Effector memory CD4-positive, alpha-beta T cell (primary cell): ENCODE data around the gene CAPN15.

Experiments used
- DNase-seq, 3 donors: peaks; one replicate each; pipeline ENCODE4 v3.0.0-alpha.2; 2020
- H3K27ac ChIP-seq: 2 replicates; pipeline ENCODE4 v1.7.0; 2013; ENCODE audit warnings: mild to moderate bottlenecking, low read length, moderate library complexity; ENCODE audit not compliant: insufficient read depth, poor library complexity, severe bottlenecking
- H3K27me3 ChIP-seq: replicated peaks from 2 replicates; pipeline ENCODE4 v1.7.0; 2013; ENCODE audit warnings: mild to moderate bottlenecking, low read length; ENCODE audit not compliant: insufficient read depth, control insufficient read depth, poor library complexity, severe bottlenecking
- H3K36me3 ChIP-seq: 2 replicates; pipeline ENCODE4 v1.7.0; 2013; ENCODE audit warnings: mild to moderate bottlenecking, low read length, moderate library complexity; ENCODE audit not compliant: control insufficient read depth, insufficient read depth
- H3K4me1 ChIP-seq: 2 replicates; pipeline ENCODE4 v1.7.0; 2013; ENCODE audit warnings: low read length, mild to moderate bottlenecking; ENCODE audit not compliant: control insufficient read depth, insufficient read depth, poor library complexity, severe bottlenecking
- H3K4me3 ChIP-seq: 2 replicates; pipeline ENCODE4 v1.7.0; 2013; ENCODE audit warnings: low read length, low read depth, mild to moderate bottlenecking; ENCODE audit not compliant: insufficient read depth, poor library complexity, severe bottlenecking
- H3K9me3 ChIP-seq: 2 replicates; pipeline ENCODE4 v1.7.0; 2013; ENCODE audit warnings: mild to moderate bottlenecking, low read length, moderate library complexity; ENCODE audit not compliant: control insufficient read depth

The CAPN15 gene

DNA sequence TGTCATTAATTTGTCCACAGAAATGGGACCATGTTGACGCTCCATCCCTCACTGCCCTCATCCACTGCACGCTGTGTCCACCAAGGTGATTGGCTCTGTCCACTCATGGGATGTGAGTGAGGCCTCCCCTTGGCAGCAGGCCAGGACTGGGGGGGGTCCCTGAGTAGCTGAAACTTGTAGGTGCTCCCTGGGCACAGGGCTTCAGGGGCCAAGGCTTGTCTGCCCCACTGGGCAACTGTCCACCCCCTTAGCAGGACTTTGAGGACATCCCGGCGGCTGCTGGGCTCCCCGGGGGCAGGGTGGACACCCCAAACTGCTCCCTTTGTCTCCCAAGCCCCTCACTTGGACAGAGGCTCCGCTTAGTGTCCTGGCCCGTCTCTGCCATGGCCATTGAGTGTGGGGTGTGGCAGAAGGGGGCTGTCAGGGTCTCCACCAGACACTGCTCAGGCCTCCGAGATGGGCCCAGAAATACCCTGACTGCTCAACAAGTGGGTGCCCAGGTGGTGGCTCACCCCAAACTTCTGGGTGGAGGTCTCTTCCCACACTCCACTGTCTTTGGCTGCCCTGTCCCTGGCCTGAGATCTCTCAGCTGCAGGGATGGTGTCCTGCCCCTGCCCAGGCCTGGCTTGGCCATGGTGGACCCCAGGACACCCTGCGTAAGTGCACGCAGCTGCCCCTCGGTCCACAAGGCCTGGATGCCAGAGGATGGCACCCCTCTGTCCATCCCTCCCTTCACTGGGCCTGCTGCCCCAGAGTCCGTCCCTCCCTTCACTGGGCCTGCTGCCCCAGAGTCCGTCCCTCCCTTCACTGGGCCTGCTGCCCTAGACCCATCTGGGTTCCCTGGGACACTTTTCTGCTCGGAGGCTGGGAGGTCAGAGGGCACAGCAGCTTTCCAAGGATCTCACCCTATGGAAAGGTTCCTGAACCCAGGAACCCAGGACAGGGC, 59.4 kb downstream of the CAPN15 start:
- Histone ChIP-seq H3K4me1 (peaks cover 18% of the 10 kb centered on the region), H3K27ac (no peak overlapping the region), H3K36me3 (no peaks in the 10 kb centered on the region), H3K9me3 (no peaks in the 10 kb centered on the region), H3K27me3 (no peaks in the 10 kb centered on the region), H3K4me3 (no peak overlapping the region)
- DNase-seq: no peak

DNA sequence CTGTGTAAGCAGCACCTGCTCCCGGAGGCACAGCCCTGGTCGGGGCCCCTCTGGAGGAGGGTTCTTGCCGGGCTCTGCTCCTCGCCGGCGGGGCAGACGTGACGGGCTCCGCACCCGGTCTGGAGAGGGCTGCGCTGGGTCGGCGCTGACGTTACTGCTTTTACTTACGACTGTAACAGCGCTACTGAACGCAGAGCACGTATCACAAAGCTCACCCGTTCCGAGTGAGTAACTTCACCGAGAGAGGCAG, 61.1 kb downstream of the CAPN15 start:
- no peaks in the 10 kb centered on the region for H3K27me3 ChIP-seq
- peak overlapping the region; percentile 89 for H3K27ac ChIP-seq
- no peaks in the 10 kb centered on the region for H3K9me3 ChIP-seq
- H3K4me1 ChIP-seq: peaks cover 19% of the 10 kb centered on the region
- no peaks in the 10 kb centered on the region for H3K36me3 ChIP-seq
- DNase-seq: peak; percentile 39 to 55 (median 51)
- peak overlapping the region; percentile 85 for H3K4me3 ChIP-seq

GRCh38 chr16:588889-589657, 61.6 kb downstream of the CAPN15 start:
- peak overlapping the region; percentile 89 for H3K27ac ChIP-seq
- H3K9me3 ChIP-seq: no peaks in the 10 kb centered on the region
- peak overlapping the region; percentile 85 for H3K4me3 ChIP-seq
- H3K36me3 ChIP-seq: no peaks in the 10 kb centered on the region
- H3K27me3 ChIP-seq: no peaks in the 10 kb centered on the region
- DNase-seq: peak; percentile 95 to 98 (median 98)
- peaks cover 19% of the 10 kb centered on the region for H3K4me1 ChIP-seq

GRCh38 chr16:589658-590187, 62.2 kb downstream of the CAPN15 start, which contains the start of gene RAB40C:
Gene RAB40C (plus strand): TSS chr16:590066. CDS start chr16:590292, 226 bp downstream.
- peaks cover 19% of the 10 kb centered on the region for H3K4me1 ChIP-seq

DNA sequence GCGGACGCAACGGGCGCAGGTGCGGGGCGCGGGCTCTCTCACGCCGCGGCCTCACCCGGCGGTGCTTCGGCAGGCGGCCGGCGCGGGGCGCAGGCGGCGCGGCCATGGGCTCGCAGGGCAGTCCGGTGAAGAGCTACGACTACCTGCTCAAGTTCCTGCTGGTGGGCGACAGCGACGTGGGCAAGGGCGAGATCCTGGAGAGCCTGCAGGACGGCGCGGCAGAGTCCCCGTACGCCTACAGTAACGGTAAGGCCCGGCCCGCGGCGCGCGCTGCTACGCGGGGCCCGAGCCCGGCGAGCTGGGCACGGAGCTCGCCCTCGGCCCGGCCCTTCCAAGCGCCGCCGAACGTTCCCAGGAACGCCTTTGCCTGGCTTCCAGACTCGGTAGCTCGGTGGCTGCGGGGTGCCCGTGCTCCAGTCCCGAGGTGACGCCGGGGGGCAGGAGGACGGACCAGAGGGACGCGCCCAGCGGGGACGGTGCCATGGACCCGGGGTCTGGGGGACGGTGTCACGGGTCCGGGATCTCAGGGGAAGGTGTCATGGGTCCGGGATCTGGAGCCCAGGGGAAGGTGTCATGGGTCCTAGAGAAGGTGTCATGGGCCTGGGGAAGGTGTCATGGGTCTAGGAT, 62.8 kb downstream of the CAPN15 start:
- H3K9me3 ChIP-seq: no peaks in the 10 kb centered on the region
- H3K4me3 ChIP-seq: peak overlapping the region; percentile 71
- H3K27ac ChIP-seq: peak overlapping the region; percentile 47
- H3K36me3 ChIP-seq: no peaks in the 10 kb centered on the region
- H3K4me1 ChIP-seq: peaks cover 19% of the 10 kb centered on the region
- DNase-seq: no peak
- no peaks in the 10 kb centered on the region for H3K27me3 ChIP-seq

More at GRCh38 chr16:589658-590187, 62.2 kb downstream of the CAPN15 start, which contains the start of gene RAB40C:
- Histone ChIP-seq H3K4me3 (peak within 1 kb of the TSS; percentile 85), H3K27ac (peak within 1 kb of the TSS; percentile 89), H3K36me3 (no peaks in the 10 kb centered on the region), H3K9me3 (no peaks in the 10 kb centered on the region), H3K27me3 (no peaks in the 10 kb centered on the region)
- peak; percentile 98 for DNase-seq

GRCh38 chr16:590815-591200, 63.3 kb downstream of the CAPN15 start:
- H3K4me3 ChIP-seq: peak overlapping the region; percentile 71
- no peaks in the 10 kb centered on the region for H3K36me3 ChIP-seq
- no peaks in the 10 kb centered on the region for H3K9me3 ChIP-seq
- peak overlapping the region; percentile 47 for H3K27ac ChIP-seq
- peaks cover 19% of the 10 kb centered on the region for H3K4me1 ChIP-seq
- no peaks in the 10 kb centered on the region for H3K27me3 ChIP-seq
- DNase-seq: no peak

- Histone ChIP-seq H3K4me1 (peaks cover 19% of the 10 kb centered on the region), H3K36me3 (no peaks in the 10 kb centered on the region), H3K9me3 (no peaks in the 10 kb centered on the region), H3K27me3 (no peaks in the 10 kb centered on the region), H3K27ac (peak overlapping the region; percentile 47), H3K4me3 (no peak overlapping the region)
- DNase-seq: no peak
Observed at GRCh38 chr16:591231-591630, 63.7 kb downstream of the CAPN15 start.

- Histone ChIP-seq H3K4me1 (peaks cover 19% of the 10 kb centered on the region), H3K27ac (no peak overlapping the region), H3K4me3 (no peak overlapping the region), H3K36me3 (no peaks in the 10 kb centered on the region), H3K9me3 (no peaks in the 10 kb centered on the region), H3K27me3 (no peaks in the 10 kb centered on the region)
- no peak for DNase-seq
Observed at GRCh38 chr16:591892-592517, 64.5 kb downstream of the CAPN15 start.

DNA sequence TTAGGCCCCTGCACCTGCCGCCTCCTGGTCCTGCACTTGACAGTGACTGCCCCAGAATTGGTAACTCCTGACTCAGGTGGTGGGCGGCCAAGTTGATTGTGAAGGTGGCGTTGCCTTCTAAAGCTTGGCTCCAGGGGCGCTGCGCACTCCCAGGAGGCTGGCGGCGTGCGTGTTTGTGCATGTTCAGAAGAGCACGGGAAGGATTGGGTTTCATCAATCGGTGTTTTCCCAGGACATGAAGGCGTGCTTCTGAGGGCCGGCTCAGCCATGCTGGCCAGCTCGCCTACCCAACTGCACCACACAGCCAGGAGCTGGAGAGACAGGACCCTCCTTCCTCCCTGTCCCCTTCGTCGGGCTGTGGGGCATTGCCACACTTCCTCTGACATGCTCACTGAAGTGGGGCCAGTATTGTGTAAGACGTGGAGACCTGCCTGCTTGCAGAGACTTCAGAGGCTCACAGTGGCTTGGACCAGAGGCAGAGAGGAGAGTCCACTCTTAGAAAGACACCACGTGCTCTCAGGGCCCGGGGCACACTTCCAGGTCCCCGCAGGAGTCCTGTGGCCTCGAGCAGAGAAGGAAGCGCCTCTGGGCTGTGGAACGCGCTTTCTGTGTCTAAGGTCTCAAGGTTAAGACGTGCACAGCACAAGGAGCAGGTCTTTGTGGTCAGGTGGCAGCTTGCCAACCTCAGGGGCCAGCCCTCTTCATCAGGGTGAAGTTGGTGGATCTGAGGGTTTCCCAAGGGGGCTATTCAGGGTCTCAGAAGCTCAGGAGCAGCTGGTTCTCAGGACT, 65.2 kb downstream of the CAPN15 start:
- no peaks in the 10 kb centered on the region for H3K36me3 ChIP-seq
- H3K27ac ChIP-seq: no peak overlapping the region

More for the DNA sequence above, 65.2 kb downstream of the CAPN15 start:
- no peaks in the 10 kb centered on the region for H3K9me3 ChIP-seq
- peaks cover 19% of the 10 kb centered on the region for H3K4me1 ChIP-seq
- DNase-seq: no peak
- H3K4me3 ChIP-seq: no peak overlapping the region
- H3K27me3 ChIP-seq: no peaks in the 10 kb centered on the region
